Measurements from ENCODE around the gene CCNK. TPM values are rescaled to one million over a fixed set of nuclear protein-coding genes. Genes with fewer than 3 reads are reported as not detected.

Gene CCNK
- polyA plus RNA-seq, 3 donors: 39.0 to 47.2 (median 40.4) TPM

DNA sequence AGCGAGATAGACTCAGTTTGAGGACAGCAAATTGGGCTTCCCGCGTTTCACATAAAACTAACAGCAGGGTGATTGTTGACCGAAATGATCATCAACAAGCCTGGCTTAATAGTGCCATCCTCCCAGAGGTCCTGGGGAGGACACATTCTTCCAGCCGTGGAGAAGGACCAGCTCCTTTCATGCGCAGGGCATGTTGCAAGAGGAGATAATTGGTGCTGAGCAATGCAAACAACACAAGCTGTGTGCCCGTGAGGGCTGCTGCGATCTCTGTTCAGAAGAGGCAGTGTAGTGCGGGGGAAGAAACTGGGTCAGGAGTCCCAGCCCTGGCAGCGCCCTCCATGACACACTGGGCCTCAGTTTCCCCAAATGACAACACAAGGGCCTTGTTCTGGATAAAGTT, 68.5 kb downstream of the CCNK start:
- DNase-seq (ENCODE audit: low read depth in 3 of 3, low spot score in 2 of 3): no peak

DNA sequence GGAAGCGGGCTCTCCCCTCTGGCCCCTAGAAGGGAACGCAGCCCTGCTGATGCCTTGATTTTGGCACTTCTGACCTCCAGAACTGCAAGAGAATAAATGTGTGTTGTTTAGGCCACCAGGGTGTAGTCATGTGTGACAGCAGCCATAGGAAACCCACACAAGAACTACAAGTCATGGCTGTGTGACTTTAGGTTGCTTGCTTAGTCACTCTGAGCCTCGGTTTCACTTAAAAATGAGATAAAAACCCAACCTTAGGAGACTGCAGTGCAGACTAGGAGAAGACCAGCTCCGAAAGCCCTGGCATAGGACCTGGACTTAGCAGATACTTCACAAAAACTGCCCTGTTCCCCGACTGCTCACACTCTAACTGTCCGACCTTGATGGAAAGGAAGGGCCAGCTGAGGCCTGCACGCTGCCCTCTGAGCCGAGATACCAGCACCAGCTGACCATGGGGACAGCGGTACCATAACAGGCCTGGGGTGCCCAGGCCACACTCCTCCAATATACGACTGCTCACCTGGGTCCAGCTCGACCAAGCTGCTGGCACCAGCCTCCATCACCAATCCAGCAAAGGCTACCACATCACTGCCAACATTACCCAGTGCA, 69.3 kb downstream of the CCNK start:
- DNase-seq (ENCODE audit: low read depth in 3 of 3, low spot score in 2 of 3): no peak

- DNase-seq (ENCODE audit: low read depth in 3 of 3, low spot score in 2 of 3): no peak
Measured at GRCh38 chr14:99551034-99551922, 70.1 kb downstream of the CCNK start.

GRCh38 chr14:99552021-99552553, 70.9 kb downstream of the CCNK start:
- no peak for DNase-seq (ENCODE audit: low read depth in 3 of 3, low spot score in 2 of 3)

GRCh38 chr14:99552572-99553216, 71.5 kb downstream of the CCNK start:
- no peak for DNase-seq (ENCODE audit: low read depth in 3 of 3, low spot score in 2 of 3)

GRCh38 chr14:99554184-99554583, 73.0 kb downstream of the CCNK start:
- DNase-seq (ENCODE audit: low read depth in 3 of 3, low spot score in 2 of 3): no peak

DNA sequence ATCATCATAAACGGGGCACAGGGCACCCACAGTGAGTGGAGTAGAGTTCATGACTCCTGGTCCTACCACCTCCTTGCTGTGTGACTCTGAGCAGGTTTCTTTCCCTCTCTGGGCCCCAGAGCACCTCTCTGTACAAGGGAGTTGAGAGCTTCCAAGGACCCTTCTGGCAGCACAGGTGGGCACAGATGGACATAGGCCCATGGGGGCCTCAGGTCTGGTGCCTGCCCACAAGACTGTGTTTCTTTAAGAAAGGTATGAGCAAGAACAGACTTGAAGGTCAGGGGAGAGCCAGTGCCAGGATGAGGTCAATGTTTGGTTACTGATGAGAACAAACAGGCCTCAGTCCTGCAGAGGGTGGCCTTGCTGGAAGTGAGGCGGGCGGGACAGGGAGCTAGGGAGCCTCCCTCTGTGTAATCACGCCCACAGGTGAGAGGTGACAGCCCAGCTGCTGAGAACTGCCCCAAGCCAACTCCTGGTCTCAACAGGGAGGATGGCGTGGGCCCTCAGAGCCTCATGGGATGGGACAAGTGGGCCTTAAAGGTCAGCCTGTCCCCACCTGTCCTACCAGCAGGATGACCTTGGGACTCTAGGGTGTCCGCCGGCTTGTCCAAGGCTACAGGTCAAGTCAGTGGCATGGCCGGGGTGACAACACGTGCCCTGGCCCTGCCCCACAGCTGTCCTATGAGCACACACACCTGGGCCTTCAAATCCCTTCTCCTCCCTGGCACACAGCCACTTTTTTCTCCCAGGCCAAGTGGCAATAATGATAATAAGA, 73.7 kb downstream of the CCNK start:
- no peak for DNase-seq (ENCODE audit: low read depth in 3 of 3, low spot score in 2 of 3)

GRCh38 chr14:99556134-99556791, 75.1 kb downstream of the CCNK start:
- no peak for DNase-seq (ENCODE audit: low read depth in 3 of 3, low spot score in 2 of 3)

- no peak for DNase-seq (ENCODE audit: low read depth in 3 of 3, low spot score in 2 of 3)
Measured at GRCh38 chr14:99559286-99559990, 78.2 kb downstream of the CCNK start.

DNA sequence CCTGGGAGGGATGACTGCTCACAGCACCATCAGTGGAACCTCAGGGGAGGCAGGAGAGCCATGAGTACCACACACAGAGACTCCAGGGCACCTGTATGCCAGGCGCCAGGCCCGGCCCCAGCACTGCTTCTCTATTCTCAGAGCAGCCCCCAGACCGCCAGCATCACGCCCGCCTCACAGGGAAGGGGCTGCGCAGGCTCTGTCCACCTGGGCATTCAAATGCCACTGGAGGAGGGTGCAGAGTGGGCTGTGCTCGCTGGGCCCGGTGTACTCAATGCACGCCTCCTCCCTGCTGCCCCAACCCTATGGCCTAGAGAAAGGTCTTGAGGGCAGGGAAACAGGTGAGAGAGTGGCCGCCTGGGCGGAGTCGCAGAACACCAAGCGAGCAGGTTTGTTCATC, 79.2 kb downstream of the CCNK start:
- no peak for DNase-seq (ENCODE audit: low read depth in 3 of 3, low spot score in 2 of 3)

DNA sequence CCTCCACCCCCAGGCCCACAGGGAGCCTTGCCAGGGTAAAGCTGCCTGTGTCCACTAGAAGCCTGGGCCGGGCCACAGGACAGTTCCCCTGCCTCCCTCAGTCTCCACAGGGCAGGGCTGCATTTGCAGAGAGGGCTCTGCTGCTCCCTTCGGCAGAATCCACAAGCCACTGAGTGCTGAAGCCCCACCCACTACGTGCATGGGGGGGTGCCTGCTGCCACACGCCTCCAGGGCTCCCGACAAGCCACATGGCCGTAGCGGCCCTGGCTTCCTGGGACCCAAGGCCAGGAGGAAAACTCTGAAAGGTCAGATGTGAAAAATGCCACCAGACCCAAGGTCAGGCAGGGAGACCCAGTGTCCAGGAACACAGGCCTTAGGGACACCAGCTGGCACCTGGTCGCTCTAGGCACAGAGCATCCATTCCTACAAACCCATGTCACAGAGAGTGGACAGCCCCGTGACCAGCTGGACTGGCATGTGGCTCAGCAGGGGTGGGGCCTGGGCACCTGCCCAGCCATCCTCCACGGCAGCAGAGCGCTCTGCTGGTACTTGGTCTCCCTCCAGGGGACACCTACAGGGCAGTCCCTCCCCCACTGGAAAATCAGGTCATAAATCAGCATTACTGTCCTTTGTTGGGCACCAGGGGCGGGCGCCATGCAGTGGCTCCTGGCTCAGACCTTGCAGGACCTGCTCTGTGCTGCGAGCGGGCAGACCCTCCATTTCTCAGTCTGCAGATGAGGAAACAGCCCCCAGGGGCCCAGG, 79.9 kb downstream of the CCNK start:
- DNase-seq (ENCODE audit: low read depth in 3 of 3, low spot score in 2 of 3): no peak

DNA sequence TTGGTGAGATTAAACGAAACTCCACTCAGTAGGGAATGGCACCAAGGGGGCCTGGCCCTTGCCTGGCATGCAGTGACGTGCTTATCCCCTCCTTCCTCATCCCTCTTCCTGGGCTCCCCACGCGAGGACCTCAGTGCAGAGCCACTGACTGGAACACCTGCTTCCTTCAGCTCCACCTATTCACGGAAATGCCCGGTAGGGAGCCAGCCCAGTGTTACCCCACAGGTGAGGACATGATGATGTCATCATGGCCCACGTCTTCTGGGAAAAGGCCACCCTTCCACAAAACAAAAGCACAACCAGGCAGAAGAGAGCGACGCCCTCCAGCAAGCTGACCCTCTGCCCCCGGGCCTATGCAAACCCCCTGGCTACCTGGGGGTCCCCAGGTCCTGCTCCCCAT, 80.7 kb downstream of the CCNK start:
- no peak for DNase-seq (ENCODE audit: low read depth in 3 of 3, low spot score in 2 of 3)

Other genes starting within 250 kb of the CCNK start
- gene BCL11B, start 209.2 kb upstream of the CCNK start, polyA plus RNA-seq (ENCODE audit: insufficient read length in 3 of 3): 1 to 10 TPM; 2.0 to 2.3 (median 2.1) TPM
- 10 to 100 TPM; 59.1 to 66.2 (median 65.6) TPM for gene SETD3, start 550 bp upstream of the CCNK start, polyA plus RNA-seq (ENCODE audit: insufficient read length in 3 of 3)
- gene CCDC85C, start 122.8 kb downstream of the CCNK start, polyA plus RNA-seq (ENCODE audit: insufficient read length in 3 of 3): 10 to 100 TPM; 23.7 to 27.9 (median 25.4) TPM
- 1 to 10 TPM; 1.3 to 1.5 (median 1.3) TPM for gene HHIPL1, start 163.7 kb downstream of the CCNK start, polyA plus RNA-seq (ENCODE audit: insufficient read length in 3 of 3)
- 1 to 10 TPM; 1.1 to 1.6 (median 1.4) TPM for gene CYP46A1, start 202.9 kb downstream of the CCNK start, polyA plus RNA-seq (ENCODE audit: insufficient read length in 3 of 3)

Data from right renal cortex interstitium (tissue), 3 donors.